H4 (cell line): ENCODE data around the gene HIGD2A. TPM values are rescaled to one million over a fixed set of nuclear protein-coding genes. Genes with fewer than 3 reads are reported as not detected.

Experiments used
- DNase-seq: peaks from one replicate; pipeline ENCODE4 v3.0.0-alpha.2; 2015; ENCODE audit warnings: low spot score
- total RNA-seq: library from RNA; depleted of rRNA; stranded (reverse); fragments of >200 nt; shearing (Covaris generic); gene quantifications from 2 replicates; pipeline ENCODE4 v1.2.3, GENCODE V29; 2014; rRNA removed

HIGD2A gene
- total RNA-seq, 1 experiment from 2014 or later = 212 TPM

DNA sequence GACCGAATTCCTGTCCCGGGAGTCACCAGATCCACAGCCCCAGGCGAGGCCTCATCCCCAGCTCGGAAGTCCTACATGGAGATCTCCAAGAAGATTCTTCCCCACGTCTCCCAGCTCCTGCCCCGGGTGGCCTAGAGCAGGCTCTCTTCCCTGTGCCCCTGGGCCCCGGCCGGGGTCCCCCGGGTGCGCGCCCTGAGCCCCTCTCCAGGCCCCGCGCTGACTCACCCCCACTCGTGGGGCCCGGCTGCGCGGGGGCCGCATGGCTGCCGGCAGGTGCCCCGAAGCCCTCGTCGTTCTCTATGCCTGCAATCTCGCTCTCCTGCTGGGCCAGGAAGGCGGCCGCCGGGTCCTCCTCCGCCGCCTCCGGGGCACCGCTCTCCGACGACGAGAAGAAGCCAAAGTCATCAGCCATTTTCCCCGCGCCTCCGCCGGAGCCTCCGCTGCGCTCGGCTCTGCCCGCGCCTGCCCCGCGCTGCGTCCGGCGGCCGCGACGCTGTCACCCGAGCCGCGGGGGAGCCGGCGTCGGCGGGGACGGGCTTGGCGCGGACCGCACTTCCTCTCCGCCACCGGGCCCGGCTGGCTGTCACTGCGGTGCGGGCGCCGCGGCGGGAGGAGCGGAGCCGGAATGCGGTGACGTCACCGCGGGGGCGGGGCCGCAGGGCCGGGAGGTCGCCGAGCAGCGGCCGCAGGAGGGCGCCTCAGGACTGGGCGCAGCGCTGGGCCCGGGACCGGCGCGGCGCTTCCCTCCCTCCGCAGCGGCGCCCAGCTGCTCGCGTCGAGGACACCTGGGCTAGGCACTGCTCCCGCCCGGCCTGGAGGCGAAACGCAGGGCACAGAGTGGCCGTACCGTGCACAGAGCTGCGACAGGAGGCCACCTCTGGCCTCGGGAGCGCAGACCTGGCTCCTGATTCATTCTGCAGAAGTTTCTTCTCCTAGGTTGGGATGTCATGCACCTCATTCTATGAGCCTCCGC is 27.7 kb downstream of the HIGD2A start, which contains the start of gene CLTB:
Gene CLTB (minus strand): TSS at position 588 of the 973 bp plus-strand sequence. CDS start 176 bp downstream, at position 412.
- DNase-seq = peak; percentile 85

DNA sequence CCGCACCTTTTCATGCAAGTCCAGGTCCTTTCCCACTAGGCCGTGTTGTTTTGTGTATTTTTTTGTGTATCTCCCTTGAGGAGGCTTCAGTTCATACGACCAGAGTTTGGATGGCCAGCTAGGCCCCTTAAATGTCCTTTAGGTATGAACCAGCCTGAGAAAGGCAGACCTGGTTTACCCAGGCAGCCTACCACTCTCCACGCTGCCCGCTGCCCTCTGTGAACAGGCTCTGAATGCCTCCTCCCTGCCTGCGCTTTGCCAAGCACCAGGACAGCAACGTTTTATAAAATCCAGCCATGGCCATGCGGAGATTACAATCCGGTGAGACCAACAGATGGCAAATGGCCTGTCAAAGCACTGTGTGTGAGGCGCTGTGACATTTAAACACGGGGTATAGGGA is 28.4 kb downstream of the HIGD2A start:
- peak; percentile 9 for DNase-seq

- DNase-seq = no peak
Measured at GRCh38 chr5:176418251-176418650, 29.7 kb downstream of the HIGD2A start.

- no peak for DNase-seq
Measured at GRCh38 chr5:176420086-176420485, 31.5 kb downstream of the HIGD2A start.

DNA sequence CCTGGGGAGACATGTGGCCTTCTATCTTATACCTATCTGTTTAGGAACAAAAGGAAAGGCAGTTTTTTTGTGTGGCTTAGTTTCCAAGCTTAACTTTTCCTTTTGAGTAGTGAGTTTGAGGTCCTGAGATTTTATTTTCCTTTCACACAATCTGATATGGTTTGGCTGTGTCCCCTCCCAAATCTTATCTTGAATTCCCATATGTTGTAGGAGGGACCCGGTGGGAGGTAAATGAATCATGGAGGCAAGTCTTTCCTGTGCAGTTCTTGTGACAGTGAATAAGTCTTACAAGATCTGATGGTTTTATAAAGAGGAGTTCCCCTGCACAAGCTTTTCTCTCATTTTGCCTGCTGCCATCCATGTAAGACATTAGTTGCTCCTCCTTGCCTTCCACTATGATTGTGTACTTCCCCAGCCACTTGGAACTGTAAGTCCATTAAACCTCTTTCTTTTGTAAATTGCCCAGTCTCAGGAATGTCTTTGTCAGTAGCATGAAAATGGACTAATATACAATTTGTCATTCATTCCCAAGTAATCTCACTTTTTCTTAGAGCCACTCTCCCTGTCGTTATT is 32.5 kb downstream of the HIGD2A start:
- DNase-seq = no peak

GRCh38 chr5:176424181-176424580 is 35.6 kb downstream of the HIGD2A start:
- DNase-seq = no peak

GRCh38 chr5:176425138-176425537 is 36.6 kb downstream of the HIGD2A start:
- no peak for DNase-seq

- DNase-seq = no peak
Measured at GRCh38 chr5:176425791-176426190, 37.2 kb downstream of the HIGD2A start.

GRCh38 chr5:176426876-176427275 is 38.3 kb downstream of the HIGD2A start:
- DNase-seq = no peak

- no peak for DNase-seq
Measured at GRCh38 chr5:176427971-176428370, 39.4 kb downstream of the HIGD2A start.

DNA sequence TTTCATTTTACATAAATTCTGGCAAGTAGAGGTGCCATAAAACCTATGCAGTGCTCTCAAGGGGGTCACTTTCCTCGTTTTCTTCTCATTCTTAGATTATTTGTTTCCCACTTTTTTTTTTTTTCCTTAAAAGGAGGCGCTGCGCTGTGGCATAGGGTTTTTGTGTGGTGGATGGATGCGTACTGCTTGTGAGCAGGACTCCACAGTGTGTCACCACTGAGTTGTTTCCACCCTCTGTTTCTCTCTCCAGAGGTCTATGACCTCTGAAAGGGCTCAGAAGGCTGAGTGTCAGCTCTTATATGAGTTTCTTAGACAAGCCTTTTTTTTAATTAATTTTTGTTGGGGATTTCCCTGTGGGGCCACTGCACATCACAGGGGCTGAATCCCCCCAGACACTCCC is 41.4 kb downstream of the HIGD2A start:
- no peak for DNase-seq

- no peak for DNase-seq
Measured at GRCh38 chr5:176432707-176433106, 44.2 kb downstream of the HIGD2A start.

DNA sequence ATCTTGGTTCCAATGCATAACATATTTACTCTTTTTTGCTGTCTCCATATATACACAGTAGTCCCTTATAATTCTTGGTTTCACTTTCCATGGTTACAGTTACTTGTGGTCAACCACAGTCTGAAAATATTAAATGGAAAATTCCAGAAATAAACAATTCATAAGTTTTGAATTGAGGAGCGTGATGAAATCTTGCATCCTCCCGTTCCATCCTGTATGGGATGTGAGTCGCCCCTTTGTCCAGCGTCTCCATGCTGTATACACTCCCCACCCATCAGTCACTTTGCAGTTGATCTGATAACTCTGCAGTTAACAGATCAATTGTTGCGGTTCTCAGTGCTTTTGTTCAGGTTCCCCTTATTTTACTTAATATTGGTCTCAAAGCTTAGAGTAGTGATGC is 48.1 kb downstream of the HIGD2A start:
- DNase-seq = no peak

GRCh38 chr5:176438959-176439757 is 50.6 kb downstream of the HIGD2A start:
- peak; percentile 82 for DNase-seq

Other genes starting within 250 kb of the HIGD2A start
- gene SIMC1, start 150.3 kb upstream of the HIGD2A start, total RNA-seq = 16.6 and 17.7 TPM in 2 replicates
- gene KIAA1191, start 27.0 kb upstream of the HIGD2A start, total RNA-seq = 83.8 and 97.8 TPM in 2 replicates
- gene ARL10, start 23.3 kb upstream of the HIGD2A start, total RNA-seq = 0.02 TPM in 1 of 2 replicates, not detected in the other
- 30.9 and 47.2 TPM in 2 replicates for gene NOP16, start 153 bp upstream of the HIGD2A start, total RNA-seq
- gene CLTB, start 27.8 kb downstream of the HIGD2A start, total RNA-seq = 80.4 and 81.9 TPM in 2 replicates
- gene FAF2, start 59.6 kb downstream of the HIGD2A start, total RNA-seq = 59.3 and 64.6 TPM in 2 replicates
- gene RNF44, start 148.7 kb downstream of the HIGD2A start, total RNA-seq = 3.0 and 4.9 TPM in 2 replicates
- not detected in 2 replicates for gene CDHR2, start 160.6 kb downstream of the HIGD2A start, total RNA-seq
- 11.7 and 14.0 TPM in 2 replicates for gene GPRIN1, start 221.4 kb downstream of the HIGD2A start, total RNA-seq
- 0.48 TPM in 1 of 2 replicates, not detected in the other for gene SNCB, start 241.8 kb downstream of the HIGD2A start, total RNA-seq
- not detected in 2 replicates for gene EIF4E1B, start 241.9 kb downstream of the HIGD2A start, total RNA-seq